Smooth muscle cell (in vitro differentiated cells): ENCODE data around the gene PCCA. TPM values are rescaled to one million over a fixed set of nuclear protein-coding genes. Genes with fewer than 3 reads are reported as not detected.

Source experiments
- polyA plus RNA-seq: library from polyadenylated mRNA; unstranded; fragments of >200 nt; fragmentation: Nextera tagmentation; extraction: Ambion mirVana; gene quantifications from 2 replicates; pipeline ENCODE4 v1.2.1, GENCODE V29; 2016
- small RNA-seq: library from RNA; depleted of rRNA; stranded (forward); fragments of <200 nt; gene quantifications from one replicate; pipeline ENCODE3, GENCODE V24; 2014
- total RNA-seq: library from RNA; depleted of rRNA; stranded (reverse); fragments of >200 nt; gene quantifications from 2 replicates; pipeline ENCODE4 v1.2.3, GENCODE V29; 2014

PCCA gene
- total and polyA plus RNA-seq, 2 experiments from 2014 or later, result 19.6 to 24.7 TPM

Small RNA genes within 50 kb of the gene (small RNA-seq; reads per million reads assigned to genes)
- gene AL356575.1, result not detected

Other genes starting within 250 kb of the PCCA start
- gene ZIC5, start 117.3 kb upstream of the PCCA start, total RNA-seq, result not detected in 2 replicates
- gene ZIC5, start 117.3 kb upstream of the PCCA start, polyA plus RNA-seq, result not detected in 2 replicates
- gene ZIC2, start 107.3 kb upstream of the PCCA start, total RNA-seq, result not detected in 2 replicates
- not detected in 2 replicates for gene ZIC2, start 107.3 kb upstream of the PCCA start, polyA plus RNA-seq